Effector memory CD8-positive, alpha-beta T cell (primary cell): Measurements from ENCODE around the gene EVC.

ENCODE experiments used
- ATAC-seq: fragments of 150-1000 bp; cut with Tn5 transposase; replicated peaks from 2 replicates; pipeline ENCODE4 v1.10.0; 2021; ENCODE audit warnings: mild to moderate bottlenecking, moderate library complexity
- DNase-seq, 3 experiments: peaks; one replicate each; pipeline ENCODE4 v3.0.0; 2021
- H3K27ac Mint-ChIP-seq, 2 donors: one replicate each; pipeline ENCODE4 v1.8.0; 2022; ENCODE audit warnings: mild to moderate bottlenecking in 2 of 2, mixed read lengths in 2 of 2, moderate library complexity in 2 of 2
- H3K27me3 Mint-ChIP-seq, 2 donors: one replicate each; pipeline ENCODE4 v1.8.0; 2022; ENCODE audit warnings: mixed read lengths in 2 of 2
- H3K36me3 Mint-ChIP-seq: one replicate; pipeline ENCODE4 v1.8.0; 2022; ENCODE audit warnings: mild to moderate bottlenecking, moderate library complexity, mixed read lengths; ENCODE audit not compliant: insufficient read depth
- H3K4me1 Mint-ChIP-seq, 2 donors: one replicate each; pipeline ENCODE4 v1.8.0; 2022; ENCODE audit warnings: low read depth in 2 of 2, mixed read lengths in 2 of 2
- H3K4me3 Mint-ChIP-seq, 2 donors: one replicate each; pipeline ENCODE4 v1.8.0; 2022; ENCODE audit warnings: mild to moderate bottlenecking in 2 of 2, mixed read lengths in 2 of 2, moderate library complexity in 2 of 2
- H3K9me3 Mint-ChIP-seq, 2 donors: one replicate each; pipeline ENCODE4 v1.8.0; 2022; ENCODE audit warnings: mixed read lengths in 2 of 2

Gene EVC

DNA sequence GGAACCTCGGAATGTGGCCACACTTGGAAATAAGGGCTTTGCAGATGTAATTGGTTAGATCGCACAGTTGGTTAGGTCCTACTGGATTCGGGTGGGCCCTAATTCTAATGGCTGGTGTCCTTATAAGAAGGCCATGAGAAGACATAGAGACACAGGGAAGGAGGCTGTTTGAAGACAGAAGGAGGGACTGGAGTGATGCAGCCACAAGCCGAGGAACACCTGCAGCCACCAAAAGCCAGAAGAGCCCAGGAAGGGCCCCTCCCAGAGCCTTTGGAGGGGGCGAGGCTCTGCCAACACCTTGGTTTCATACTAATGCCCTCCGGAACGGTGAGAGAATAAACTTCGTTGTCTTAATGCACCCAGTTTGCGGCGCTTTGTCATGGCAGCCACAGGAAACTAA is 47.0 kb downstream of the EVC start:
- Mint-ChIP-seq H3K4me1 (no peaks in the 10 kb centered on the region), H3K27ac (no peak overlapping the region), H3K9me3 (no peaks in the 10 kb centered on the region), H3K4me3 (no peak overlapping the region), H3K36me3 (no peaks in the 10 kb centered on the region), H3K27me3 (no peaks in the 10 kb centered on the region)
- ATAC-seq: no peak
- DNase-seq: no peak

DNA sequence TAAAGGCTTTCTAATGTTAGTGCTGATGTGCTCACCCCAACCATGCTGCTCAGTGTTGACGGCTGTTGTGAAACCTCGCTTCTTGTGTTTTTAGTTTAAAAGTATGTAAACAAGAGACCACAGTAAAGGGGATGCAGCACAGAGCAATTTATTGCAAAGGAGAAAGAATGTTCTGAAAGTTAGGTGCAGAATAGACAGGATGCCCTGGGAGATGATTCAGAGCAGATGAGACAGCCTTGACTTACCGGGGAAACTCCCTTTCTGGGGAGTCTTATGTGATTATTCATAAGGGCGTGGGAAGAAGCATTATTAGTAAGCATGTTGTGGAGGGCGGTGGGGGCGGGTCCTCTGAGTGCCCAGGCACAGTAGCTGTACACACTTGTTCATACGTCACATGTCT is 47.7 kb downstream of the EVC start:
- Mint-ChIP-seq H3K4me3 (no peak overlapping the region), H3K27me3 (no peaks in the 10 kb centered on the region), H3K36me3 (no peaks in the 10 kb centered on the region), H3K4me1 (no peaks in the 10 kb centered on the region), H3K27ac (no peak overlapping the region), H3K9me3 (no peaks in the 10 kb centered on the region)
- no peak for DNase-seq
- ATAC-seq: no peak

DNA sequence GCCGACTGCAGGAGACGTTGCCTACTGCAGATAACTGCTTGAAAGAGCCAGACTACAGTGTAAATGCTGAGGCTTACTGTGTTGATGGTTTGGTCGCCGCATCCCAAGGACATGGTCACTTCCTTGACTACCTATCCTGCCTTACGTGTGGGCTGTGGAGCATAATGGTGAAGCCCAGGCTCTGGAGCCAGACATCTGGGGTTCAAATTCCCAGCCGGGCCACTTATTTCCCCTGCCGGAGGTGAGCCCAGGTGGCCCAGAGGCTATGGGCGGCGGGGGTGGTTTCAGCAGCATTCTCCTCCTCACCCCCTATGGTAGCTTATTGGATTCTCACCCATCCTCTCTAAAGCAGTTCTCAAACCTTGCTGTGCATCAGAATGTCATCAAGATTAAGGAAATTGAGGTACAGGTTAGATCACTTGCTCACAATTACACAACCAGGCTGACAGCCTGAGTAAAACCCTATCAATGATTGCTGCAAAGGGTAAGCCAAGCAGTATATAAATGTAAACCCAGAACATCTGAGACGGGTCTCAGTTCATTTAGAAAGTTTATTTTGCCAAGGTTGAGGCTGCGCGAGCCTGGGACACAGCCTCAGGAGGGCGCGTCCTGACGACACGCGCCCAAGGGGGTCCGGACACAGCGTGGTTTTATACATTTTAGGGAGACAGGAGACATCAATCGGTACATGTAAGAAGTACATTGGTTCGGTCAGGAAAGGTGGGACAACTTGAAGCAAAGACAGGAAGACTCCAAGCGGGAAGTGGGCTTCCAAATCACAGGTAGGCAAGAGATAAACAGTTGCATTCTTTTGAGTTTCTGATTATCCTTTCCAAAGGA is 48.5 kb downstream of the EVC start:
- DNase-seq (no peak), ATAC-seq (no peak)
- Mint-ChIP-seq H3K9me3 (no peaks in the 10 kb centered on the region), H3K27me3 (no peaks in the 10 kb centered on the region), H3K4me1 (no peaks in the 10 kb centered on the region), H3K27ac (no peak overlapping the region), H3K36me3 (no peaks in the 10 kb centered on the region), H3K4me3 (no peak overlapping the region)

DNA sequence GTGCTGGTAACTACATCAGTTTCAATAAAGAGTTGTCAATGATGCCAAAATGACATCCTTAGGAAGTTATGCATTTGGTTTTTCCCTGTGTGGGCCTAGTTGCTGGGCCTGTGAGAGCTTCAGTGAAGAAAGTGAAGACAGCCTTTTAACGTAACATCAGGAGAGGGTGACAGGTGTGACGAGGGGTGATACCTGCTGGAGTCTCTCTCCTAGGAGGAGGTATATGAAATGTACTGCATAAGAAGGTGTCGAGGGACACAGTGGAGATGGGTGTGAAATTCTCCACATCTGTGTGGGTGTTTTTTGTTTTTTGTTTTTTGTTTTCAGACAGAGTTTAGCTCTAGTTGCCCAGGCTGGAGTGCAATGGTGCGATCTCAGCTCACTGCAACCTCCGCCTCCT is 49.2 kb downstream of the EVC start:
- Mint-ChIP-seq H3K36me3 (no peaks in the 10 kb centered on the region), H3K4me3 (no peak overlapping the region), H3K4me1 (no peaks in the 10 kb centered on the region), H3K27me3 (no peaks in the 10 kb centered on the region), H3K27ac (no peak overlapping the region), H3K9me3 (no peaks in the 10 kb centered on the region)
- DNase-seq: no peak
- no peak for ATAC-seq

DNA sequence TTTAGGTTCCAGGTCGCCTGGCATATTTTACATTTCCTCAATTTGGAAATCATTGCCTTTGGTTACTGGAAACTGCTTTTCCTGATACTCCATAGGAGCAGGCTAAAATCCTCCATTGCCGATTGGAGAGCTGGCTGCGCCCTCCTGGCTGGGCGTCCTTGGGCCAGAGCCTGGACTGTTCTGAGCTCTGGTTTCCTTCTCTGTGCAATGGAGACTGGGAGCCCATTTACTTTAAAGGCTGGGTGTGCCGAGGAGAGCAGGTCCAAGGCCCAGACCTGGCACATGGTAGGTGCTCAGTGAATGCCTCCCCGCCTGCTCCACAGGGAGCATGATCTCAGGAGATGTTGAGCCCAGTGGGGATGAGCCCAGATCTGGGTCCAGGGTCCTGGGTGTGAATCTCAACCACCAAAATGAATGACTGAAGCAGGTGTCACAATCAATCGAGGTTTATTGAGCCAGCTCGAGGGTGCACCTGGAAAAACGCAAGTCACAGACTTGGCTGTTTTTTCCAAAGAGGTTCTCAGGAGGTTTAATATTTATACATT is 50.0 kb downstream of the EVC start:
- Mint-ChIP-seq H3K4me1 (no peaks in the 10 kb centered on the region), H3K9me3 (no peaks in the 10 kb centered on the region), H3K27ac (no peak overlapping the region), H3K27me3 (no peaks in the 10 kb centered on the region), H3K4me3 (no peak overlapping the region), H3K36me3 (no peaks in the 10 kb centered on the region)
- DNase-seq: no peak
- ATAC-seq: no peak

DNA sequence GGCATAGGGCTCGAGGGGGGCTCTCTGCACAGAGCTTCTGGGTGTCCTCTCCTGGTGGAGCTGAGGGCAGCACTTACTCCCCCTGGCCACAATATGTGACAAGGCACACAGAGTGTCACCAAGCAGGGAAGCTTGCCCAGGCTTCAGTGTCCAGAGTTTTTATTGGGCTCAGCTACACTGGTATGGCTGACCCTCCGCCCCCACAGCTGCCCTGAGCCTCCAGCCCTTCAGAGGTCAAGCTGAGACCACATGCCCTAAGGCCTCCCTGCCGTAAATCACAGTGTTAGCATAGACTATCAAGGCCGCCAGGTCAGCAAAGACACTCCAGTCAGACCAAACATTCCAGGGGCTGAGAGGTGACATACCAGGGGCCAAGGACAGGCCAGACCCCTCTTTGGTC is 59.0 kb downstream of the EVC start:
- Mint-ChIP-seq H3K4me1 (no peaks in the 10 kb centered on the region), H3K36me3 (no peaks in the 10 kb centered on the region), H3K4me3 (no peak overlapping the region), H3K27me3 (no peaks in the 10 kb centered on the region), H3K27ac (no peak overlapping the region), H3K9me3 (peaks cover 0 to 7% of the 10 kb centered on the region in 2 donors)
- no peak for DNase-seq
- ATAC-seq: no peak

DNA sequence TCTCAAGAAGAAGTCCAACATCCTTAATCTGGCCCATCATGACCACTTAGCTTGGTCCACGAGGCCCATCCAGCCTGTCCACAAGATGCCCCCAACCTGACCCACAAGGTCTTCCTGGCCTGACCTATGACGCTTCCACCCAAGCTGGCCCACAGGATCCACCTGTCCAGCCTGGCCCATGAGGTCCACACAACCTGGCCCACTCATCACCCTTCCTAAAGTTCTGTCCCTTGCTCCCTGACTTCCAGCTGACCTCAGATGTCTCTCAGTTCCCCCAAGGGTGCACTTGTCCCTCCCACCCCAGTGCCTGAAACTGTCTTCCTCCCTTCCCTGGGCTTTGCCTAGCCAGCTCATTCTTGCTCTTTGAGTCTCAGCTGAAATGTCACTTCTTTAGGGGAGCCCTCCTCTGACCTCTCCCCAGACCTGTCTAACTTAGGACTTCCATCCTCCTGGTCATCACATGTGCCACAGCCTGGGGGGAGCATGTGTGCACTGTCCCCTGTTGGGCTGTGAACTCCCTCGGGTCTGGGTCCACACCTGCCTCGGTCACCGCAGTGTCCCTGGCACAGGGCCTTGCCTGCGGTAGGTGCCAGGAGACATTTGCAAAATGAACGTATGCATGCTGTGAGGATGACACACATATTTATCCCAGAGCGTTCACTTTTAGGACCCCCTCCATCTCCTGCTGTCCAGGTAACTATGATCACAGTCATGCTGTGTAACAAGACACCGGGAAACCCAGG is 61.7 kb downstream of the EVC start:
- ATAC-seq (no peak), DNase-seq (no peak)
- H3K27ac Mint-ChIP-seq: no peak overlapping the region
- no peaks in the 10 kb centered on the region for H3K4me1 Mint-ChIP-seq
- H3K27me3 Mint-ChIP-seq: no peaks in the 10 kb centered on the region
- no peak overlapping the region for H3K4me3 Mint-ChIP-seq
- no peaks in the 10 kb centered on the region for H3K36me3 Mint-ChIP-seq
- H3K9me3 Mint-ChIP-seq: peaks cover 2 to 13% of the 10 kb centered on the region in 2 donors

DNA sequence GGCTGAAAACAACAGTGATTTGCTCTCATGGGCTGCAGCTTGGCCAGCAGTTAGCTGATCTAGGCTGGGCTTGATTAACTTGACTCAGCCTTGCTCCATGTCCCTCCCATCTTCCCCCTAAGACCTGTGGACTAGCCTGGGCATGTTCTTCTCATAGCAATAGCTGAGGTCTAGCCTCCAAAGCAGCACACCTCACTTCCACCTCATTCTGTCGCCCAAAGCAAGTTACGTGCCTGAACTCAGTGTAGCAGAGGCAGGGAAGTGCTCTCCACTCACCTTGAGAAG is 62.2 kb downstream of the EVC start:
- Mint-ChIP-seq H3K27ac (no peak overlapping the region), H3K4me3 (no peak overlapping the region), H3K9me3 (peaks cover 2 to 8% of the 10 kb centered on the region in 2 donors), H3K36me3 (no peaks in the 10 kb centered on the region), H3K4me1 (no peaks in the 10 kb centered on the region), H3K27me3 (no peaks in the 10 kb centered on the region)
- ATAC-seq: no peak
- DNase-seq: no peak

DNA sequence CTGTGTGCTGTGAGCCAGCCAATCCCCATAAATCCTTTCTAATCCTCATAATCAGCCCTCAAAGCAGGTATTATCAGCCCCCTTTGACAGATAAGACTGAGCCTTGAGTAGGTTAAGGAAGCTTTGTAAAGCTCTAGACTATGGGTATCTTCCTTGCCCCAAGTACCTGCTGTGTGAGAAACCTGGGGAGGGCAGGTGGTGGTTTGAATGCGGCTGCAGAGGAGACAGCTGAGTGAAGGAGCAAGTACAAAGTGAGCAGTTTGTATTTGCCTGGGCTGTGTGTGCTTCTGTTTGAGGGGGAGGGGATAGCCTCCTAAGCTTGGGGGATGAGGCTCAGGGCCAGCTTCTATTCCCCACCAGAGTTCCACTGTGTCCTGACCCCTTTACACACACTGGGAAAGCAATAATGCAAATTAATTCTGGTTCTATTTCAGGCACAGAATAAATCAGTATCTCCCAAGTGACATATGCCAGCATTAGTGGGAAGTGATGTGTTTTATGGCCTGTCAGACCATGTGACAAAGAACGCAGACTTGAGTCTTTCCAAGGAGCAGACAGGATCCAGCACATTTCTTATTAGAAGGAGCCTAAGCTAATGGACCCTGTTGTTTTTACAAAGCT is 63.5 kb downstream of the EVC start:
- Mint-ChIP-seq H3K27ac (no peak overlapping the region), H3K27me3 (no peaks in the 10 kb centered on the region), H3K4me1 (no peaks in the 10 kb centered on the region), H3K36me3 (no peaks in the 10 kb centered on the region), H3K4me3 (no peak overlapping the region), H3K9me3 (peaks cover 2 to 8% of the 10 kb centered on the region in 2 donors)
- no peak for DNase-seq
- ATAC-seq: no peak

DNA sequence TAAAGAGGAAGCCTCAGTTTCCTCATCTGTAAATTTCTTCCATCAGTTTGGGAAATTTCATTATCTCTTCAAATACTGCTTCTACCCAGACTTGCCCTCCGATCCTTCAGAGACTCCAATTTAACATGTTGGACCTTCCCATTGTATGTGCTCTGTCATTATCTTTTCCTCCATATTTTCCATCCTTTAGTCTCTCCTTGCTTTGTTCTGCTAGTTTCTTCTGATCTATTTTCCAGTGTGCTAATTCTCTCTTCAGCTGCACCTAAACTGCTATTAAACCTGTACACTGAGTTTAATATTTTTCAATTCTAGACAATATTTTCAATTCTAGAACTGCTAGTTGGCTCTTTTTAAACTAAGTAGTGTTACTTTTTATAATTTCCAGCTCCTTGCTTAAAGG is 65.5 kb downstream of the EVC start:
- H3K9me3 Mint-ChIP-seq: peaks cover 2 to 8% of the 10 kb centered on the region in 2 donors
- peaks cover 0 to 9% of the 10 kb centered on the region in 2 donors for H3K27me3 Mint-ChIP-seq
- ATAC-seq (no peak), DNase-seq (no peak)
- no peak overlapping the region for H3K4me3 Mint-ChIP-seq
- no peaks in the 10 kb centered on the region for H3K36me3 Mint-ChIP-seq
- H3K27ac Mint-ChIP-seq: no peak overlapping the region
- H3K4me1 Mint-ChIP-seq: peaks cover 0 to 1% of the 10 kb centered on the region in 2 donors

DNA sequence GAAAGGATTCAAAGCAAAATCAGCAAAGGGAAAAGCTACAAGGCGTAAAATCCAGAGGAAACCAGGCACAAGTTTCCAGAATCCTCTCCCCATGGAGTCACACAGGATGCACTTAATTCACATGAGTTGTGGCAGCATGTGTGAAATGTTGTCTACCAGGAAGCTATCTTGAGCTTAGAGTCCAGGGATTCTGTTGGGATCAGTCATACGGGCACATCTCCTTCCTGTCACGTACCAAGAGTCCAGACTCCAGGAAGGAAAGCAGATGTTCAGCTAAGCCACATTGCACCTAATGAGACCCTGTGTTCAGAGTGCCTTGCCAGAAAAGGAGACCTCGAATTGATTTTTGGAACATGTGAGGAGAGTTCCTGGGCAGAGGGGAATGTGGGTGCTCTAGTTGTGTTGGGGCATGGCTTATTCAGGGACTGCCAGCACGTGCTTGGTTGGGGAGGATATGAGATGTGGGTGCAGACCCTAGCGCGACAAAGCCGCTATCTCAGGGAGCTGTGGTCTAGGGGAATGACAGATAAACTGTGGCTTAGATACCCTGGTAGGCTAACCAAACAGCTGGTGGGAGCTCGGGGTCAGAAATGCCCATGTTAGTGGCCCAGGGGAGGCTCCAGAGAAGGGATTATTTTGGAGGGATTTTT is 70.0 kb downstream of the EVC start:
- no peak for DNase-seq
- H3K4me1 Mint-ChIP-seq: peaks cover 0 to 6% of the 10 kb centered on the region in 2 donors
- no peaks in the 10 kb centered on the region for H3K36me3 Mint-ChIP-seq
- H3K27ac Mint-ChIP-seq: no peak overlapping the region
- no peak for ATAC-seq
- H3K4me3 Mint-ChIP-seq: no peak overlapping the region
- peaks cover 0 to 9% of the 10 kb centered on the region in 2 donors for H3K27me3 Mint-ChIP-seq
- H3K9me3 Mint-ChIP-seq: peaks cover 2 to 8% of the 10 kb centered on the region in 2 donors

DNA sequence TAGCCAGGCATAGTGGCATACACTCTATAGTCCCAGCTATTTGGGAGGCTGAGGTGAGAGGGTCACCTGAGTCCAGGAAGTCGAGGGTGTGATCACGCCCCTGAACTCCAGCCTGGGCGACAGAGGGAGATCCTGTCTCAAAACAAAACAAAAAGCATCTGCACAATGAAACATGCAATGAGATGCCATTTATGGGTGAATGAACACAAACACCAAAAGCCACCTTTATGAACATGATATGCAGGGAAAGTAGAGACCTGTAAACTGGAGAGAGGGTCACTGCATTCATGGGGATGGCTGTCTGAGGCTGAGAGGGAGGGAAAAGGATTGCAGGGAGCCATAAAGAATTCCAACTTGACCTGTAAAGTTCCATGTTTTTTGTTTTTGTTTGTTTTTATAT is 70.7 kb downstream of the EVC start:
- peaks cover 0 to 6% of the 10 kb centered on the region in 2 donors for H3K4me1 Mint-ChIP-seq
- H3K36me3 Mint-ChIP-seq: no peaks in the 10 kb centered on the region
- ATAC-seq: no peak
- DNase-seq: no peak
- H3K27me3 Mint-ChIP-seq: peaks cover 0 to 9% of the 10 kb centered on the region in 2 donors
- H3K4me3 Mint-ChIP-seq: no peak overlapping the region
- H3K9me3 Mint-ChIP-seq: peaks cover 0 to 2% of the 10 kb centered on the region in 2 donors
- no peak overlapping the region for H3K27ac Mint-ChIP-seq

DNA sequence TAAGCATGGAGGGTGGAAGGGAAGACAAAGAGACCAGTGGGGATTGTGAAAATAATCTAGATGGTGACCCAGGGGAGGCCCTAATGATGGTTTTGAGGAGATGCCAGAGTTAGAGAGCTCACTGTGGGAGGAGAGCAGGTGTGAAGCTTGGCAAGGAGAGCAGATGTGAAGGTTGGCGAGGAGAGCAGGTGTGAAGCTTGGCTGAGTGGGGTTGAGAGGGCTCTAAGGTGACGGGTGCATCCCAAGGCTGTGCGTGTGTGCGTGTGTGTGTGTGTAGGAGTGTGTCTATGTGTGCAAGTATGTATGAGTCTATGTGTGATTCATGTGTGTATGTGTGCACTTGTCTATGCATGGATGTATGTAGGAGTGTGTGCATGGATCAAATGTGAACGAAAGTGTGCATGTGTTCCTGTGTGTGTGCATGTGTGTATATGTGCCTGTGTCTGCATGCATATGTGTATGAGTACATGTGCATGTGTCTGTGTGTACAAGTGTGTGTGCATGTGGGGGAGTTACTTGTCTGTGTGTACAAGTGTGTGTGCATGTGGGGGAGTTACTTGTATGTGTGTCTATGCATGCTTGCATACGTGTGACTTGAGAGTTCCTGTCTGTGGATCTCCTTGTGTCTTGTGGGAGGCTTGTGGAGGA is 72.0 kb downstream of the EVC start:
- H3K9me3 Mint-ChIP-seq: no peaks in the 10 kb centered on the region
- no peaks in the 10 kb centered on the region for H3K36me3 Mint-ChIP-seq
- no peak for DNase-seq
- no peak for ATAC-seq
- no peak overlapping the region for H3K27ac Mint-ChIP-seq
- H3K4me3 Mint-ChIP-seq: no peak overlapping the region
- peaks cover 0 to 9% of the 10 kb centered on the region in 2 donors for H3K27me3 Mint-ChIP-seq
- peaks cover 0 to 6% of the 10 kb centered on the region in 2 donors for H3K4me1 Mint-ChIP-seq
